Measurements from ENCODE around the gene MYH6.
"Not testable (repeated sequence)": the region's sequence is repeated elsewhere in the genome, so short reads cannot be mapped to it uniquely, and the experiment has no call there.

MYH6 gene

GRCh38 chr14:23407516-23408306 lies at the start of gene MYH6:
Gene MYH6, minus strand, starts transcription at chr14:23408273. Its CDS starts 1,050 bp downstream, at chr14:23407223.
- DNase-seq: no peak

- DNase-seq: not testable (repeated sequence)
These were observed 49.0 kb upstream of the MYH6 start for GRCh38 chr14:23456883-23457586.

DNA sequence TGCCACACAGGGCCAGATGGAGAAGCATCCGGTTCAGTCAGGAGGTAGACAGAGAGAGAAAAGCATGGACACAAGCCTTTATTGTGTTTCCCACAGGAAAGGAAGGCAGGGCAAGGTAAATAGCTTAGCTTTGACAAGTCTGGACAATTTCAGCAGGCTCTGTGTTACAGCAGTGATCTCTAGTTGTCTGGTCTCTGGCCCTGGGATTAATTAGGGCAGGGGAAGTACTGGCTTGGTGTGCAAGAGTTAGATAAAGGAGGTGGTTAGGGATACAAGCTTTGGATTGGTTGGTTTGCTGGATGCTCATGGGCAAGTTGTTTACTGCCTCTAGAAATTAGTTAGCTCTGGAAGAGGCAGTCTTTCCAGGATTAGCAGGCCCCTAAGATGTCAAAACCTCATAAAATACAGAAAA lies 46.4 kb upstream of the MYH6 start:
- DNase-seq: no peak

GRCh38 chr14:23452237-23452636 lies 44.2 kb upstream of the MYH6 start:
- DNase-seq: no peak

GRCh38 chr14:23450379-23450778 lies 42.3 kb upstream of the MYH6 start:
- no peak for DNase-seq

DNA sequence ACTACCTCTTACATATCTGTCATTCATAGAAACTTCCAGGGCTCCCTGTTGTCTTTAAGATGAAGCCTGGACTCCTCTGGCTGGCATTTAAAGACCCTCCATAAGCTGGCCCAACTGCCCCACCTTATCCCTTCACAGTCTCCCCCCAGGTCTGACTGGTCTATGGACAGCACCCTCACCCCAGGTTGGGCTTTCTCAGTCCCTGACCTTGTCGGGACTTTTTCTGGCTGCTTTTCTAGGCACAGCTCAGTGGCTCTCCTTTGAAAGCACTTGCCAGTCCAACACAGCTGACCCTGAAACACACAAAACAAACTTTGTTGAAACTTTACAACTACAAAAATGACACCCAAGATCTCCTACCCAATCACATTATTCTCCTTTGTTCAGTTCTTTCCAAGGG lies 41.2 kb upstream of the MYH6 start:
- DNase-seq: no peak

- DNase-seq: no peak
These were observed 39.6 kb upstream of the MYH6 start for GRCh38 chr14:23447361-23448350.

GRCh38 chr14:23446291-23446851 lies 38.3 kb upstream of the MYH6 start:
- DNase-seq: no peak

- no peak for DNase-seq
These were observed 37.7 kb upstream of the MYH6 start for GRCh38 chr14:23445773-23446172.

DNA sequence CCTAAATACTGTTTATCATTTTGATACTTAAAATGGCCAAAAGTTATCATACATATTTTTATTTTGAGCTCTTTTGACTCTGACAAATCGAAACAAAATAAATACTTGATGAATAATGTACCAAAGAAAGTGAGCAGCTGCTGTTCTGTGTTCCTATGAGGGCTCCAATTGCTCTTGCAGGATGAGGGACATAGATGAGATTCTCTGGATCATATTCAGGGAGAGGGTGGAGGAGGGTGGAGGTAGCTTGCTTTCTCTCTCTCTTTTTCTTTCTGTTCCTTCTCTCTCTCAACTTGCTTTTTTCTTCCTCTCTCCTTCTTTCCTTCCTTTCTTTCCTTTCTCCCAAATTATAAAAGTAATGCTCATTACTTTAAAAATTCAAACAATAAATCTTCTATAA lies 36.2 kb upstream of the MYH6 start:
- DNase-seq: no peak

DNA sequence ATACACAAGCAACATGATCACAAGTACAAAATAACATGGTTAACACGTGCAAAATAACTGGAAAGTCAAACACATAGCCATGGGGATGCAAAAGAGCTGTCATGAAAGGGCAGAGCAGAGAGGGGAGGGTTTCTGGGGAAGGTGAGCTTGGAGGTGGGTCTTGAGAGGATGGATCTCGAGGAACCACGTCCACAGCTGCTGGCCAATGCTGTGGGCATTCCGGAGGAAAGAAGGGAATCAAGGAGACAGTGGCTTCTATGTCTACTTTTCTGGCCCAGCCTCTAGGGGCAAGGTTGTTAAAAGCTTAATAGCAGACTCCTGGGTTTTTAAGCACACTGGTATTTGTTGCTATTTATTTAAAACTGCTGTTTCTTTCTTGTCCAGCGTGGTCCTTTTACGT lies 35.8 kb upstream of the MYH6 start:
- no peak for DNase-seq

DNA sequence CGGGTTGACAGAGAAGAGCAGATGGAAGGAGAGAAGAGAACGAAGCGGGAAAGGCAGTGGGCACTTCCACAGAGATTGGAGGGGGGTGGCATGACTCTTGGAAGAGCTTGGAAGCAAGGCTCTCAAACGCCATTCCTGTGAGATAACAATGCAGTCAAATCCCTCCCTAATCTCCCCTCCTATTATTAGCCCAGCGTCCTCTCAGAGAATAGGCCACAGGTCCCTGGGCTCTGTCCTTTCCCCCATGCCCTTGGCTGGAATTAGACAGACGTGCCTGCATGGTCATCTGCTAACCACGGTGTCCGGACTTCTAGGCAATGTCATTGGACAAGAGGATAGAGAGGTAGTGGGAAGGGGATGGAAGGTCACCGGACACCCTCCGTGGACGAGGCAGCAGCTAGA lies 35.3 kb upstream of the MYH6 start:
- no peak for DNase-seq

GRCh38 chr14:23442721-23443356 lies 34.8 kb upstream of the MYH6 start:
- DNase-seq: no peak

GRCh38 chr14:23441076-23441475 lies 33.0 kb upstream of the MYH6 start:
- DNase-seq: no peak

GRCh38 chr14:23439107-23439835 lies 31.2 kb upstream of the MYH6 start:
- no peak for DNase-seq

DNA sequence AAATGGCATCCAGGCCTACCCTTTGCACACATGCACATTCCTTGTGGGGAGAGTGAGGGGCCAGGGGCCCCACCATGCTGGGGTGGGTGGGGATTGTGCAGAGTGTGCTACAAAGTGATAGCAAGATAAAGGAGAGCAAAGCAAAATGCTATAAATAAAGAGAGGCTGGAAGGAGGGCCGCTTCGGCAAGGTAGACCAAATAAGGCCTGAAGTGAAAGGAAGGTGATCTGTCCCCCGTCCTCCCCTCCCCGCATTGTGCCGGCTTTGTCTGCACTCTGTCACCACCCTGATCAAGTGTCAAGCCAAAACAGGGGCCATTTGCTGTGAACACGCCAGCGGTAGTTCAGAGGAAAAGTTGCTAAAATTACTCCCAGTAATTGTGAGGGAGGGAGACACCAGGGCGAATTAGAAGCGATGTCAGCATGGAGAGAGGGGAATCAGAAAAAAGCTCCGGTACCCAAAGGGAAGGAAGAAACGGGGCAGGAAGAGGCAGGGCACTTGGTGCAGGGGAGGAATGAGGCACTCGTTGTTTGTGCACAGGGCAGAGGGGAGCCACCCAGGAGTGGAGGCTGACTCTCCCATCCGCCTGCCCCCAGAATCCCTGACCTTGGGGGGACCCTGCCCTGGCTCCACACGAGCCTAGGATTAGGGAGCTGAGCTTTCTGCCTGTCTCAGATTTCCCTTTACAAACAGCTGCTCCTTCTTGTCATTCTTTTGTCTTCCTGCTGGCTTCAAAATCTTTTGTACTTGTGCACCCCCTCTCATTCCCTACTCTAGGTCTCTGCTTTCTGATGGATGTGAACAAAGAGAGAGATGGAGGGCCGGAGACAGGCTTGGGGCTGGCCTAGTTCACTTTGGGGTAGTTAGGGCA lies 30.3 kb upstream of the MYH6 start:
- no peak for DNase-seq

DNA sequence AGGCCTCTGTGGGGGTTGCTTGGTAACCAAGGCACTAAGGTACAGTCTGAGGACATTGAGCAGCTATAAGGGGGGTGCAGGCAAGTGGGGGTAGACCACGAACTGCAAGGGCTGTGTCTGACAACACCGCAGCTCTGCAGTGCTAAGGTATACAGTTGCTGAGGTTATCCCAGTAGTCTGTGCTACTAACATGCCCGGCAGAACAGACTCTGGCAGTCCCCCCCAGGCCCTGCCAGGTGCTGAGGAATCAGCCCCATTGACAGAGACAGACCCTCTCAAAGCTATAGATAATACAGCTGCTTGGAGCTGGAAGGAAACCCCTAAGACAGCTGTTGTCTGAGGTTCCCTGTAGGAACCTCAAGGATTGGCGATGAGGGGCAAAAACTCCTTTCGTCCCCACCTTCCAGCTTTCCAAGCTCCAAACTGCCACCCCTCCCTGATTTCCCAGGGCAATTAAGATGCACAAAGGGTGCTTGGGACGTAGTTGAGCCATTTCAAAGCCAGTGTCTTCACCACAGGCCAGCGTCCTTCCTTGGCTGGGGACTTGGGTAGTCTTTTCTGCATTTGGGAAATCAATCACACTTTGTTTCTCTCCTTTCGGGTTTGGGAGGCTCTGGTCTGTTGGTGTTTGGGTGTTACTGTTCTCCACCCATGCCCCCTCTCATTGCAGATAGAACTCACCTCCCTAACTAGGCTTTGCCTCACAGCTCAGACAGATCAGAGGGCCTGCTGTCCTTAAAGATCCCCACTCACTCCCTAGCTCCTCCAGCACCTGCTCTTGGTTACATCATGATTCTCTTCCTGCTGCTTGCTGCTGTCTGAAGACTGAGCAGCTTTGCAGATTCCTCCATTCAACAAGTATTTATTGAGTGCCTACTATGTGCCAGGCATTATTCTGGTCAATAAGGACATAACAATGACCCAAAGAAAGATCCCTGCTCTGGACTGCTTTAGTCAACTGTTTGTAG lies 29.3 kb upstream of the MYH6 start:
- no peak for DNase-seq

- no peak for DNase-seq
These were observed 28.5 kb upstream of the MYH6 start for GRCh38 chr14:23436327-23437132.

All from NCI-H1436 (cell line).